Prostate gland (tissue), 2 donors: ENCODE data around the gene COL4A2.

Experiments
- CTCF ChIP-seq, 4 experiments: fragments of 200-600 bp in 2 of 4; fragments of 450-650 bp in 2 of 4; sonication (generic) in 2 of 4; IDR thresholded peaks; 1 replicate in 3 of 4; 2 replicates in 1 of 4; pipeline ENCODE4 v1.5.1; 2016 to 2019; ENCODE audit warnings: antibody characterized with exemption in 4 of 4, mild to moderate bottlenecking in 2 of 4, moderate library complexity in 2 of 4
- POLR2A ChIP-seq: fragments of 450-650 bp; IDR thresholded peaks from one replicate; pipeline ENCODE4 v1.6.1; 2016; ENCODE audit warnings: antibody characterized with exemption, mild to moderate bottlenecking
- POLR2AphosphoS5 ChIP-seq: sonication (generic); formaldehyde crosslinking; IDR thresholded peaks from one replicate; pipeline ENCODE4 v1.6.1; 2017; ENCODE audit warnings: antibody characterized with exemption

GRCh38 chr13:110430391-110431336, 123.6 kb downstream of the COL4A2 start:
- TF ChIP-seq CTCF (IDR thresholded peaks at IDR 0.05) (no peak), POLR2A (no peak), POLR2AphosphoS5 (no peak)
